ENCODE measurements around the gene MIA3.
A peak's percentile ranks its signal among the peaks of the same experiment; 100 is the strongest.
"Not testable (repeated sequence)": the region's sequence is repeated elsewhere in the genome, so short reads cannot be mapped to it uniquely, and the experiment has no call there.

The MIA3 gene

GRCh38 chr1:222665964-222666363 lies 48.1 kb downstream of the MIA3 start:
- no peak for DNase-seq

- DNase-seq = not testable (repeated sequence)
These were observed 50.3 kb downstream of the MIA3 start for GRCh38 chr1:222668184-222668583.

GRCh38 chr1:222669107-222669506 lies 51.2 kb downstream of the MIA3 start:
- not testable (repeated sequence) for DNase-seq

- DNase-seq = no peak
These were observed 52.2 kb downstream of the MIA3 start for GRCh38 chr1:222670110-222670509.

- no peak for DNase-seq
These were observed 62.2 kb downstream of the MIA3 start for GRCh38 chr1:222680080-222680479.

GRCh38 chr1:222691016-222691415 lies 73.1 kb downstream of the MIA3 start:
- DNase-seq = no peak

GRCh38 chr1:222694927-222695326 lies 77.0 kb downstream of the MIA3 start:
- no peak for DNase-seq

GRCh38 chr1:222696741-222697140 lies 78.8 kb downstream of the MIA3 start:
- DNase-seq = no peak

GRCh38 chr1:222697203-222697602 lies 79.3 kb downstream of the MIA3 start:
- no peak for DNase-seq

GRCh38 chr1:222697826-222698225 lies 79.9 kb downstream of the MIA3 start:
- no peak for DNase-seq

GRCh38 chr1:222702210-222702609 lies 84.3 kb downstream of the MIA3 start:
- DNase-seq = no peak

- DNase-seq = no peak
These were observed 86.4 kb downstream of the MIA3 start for GRCh38 chr1:222704260-222704659.

- DNase-seq = no peak
These were observed 88.9 kb downstream of the MIA3 start for GRCh38 chr1:222706815-222707214.

GRCh38 chr1:222709700-222710153 lies 91.8 kb downstream of the MIA3 start:
- DNase-seq = no peak

- DNase-seq = peak; percentile 23
These were observed 93.7 kb downstream of the MIA3 start for GRCh38 chr1:222711319-222712252.

- peak; percentile 82 for DNase-seq
These were observed 94.6 kb downstream of the MIA3 start, which contains the start of the genes AIDA and BROX for GRCh38 chr1:222712253-222713090. Gene AIDA (minus strand): TSS chr1:222712491. CDS start chr1:222712317, 174 bp downstream. Gene BROX (plus strand): TSS chr1:222712564. CDS start chr1:222715700, 3,136 bp downstream.

- peak; percentile 94 for DNase-seq
These were observed 95.4 kb downstream of the MIA3 start for GRCh38 chr1:222713091-222713961.

- no peak for DNase-seq
These were observed 98.5 kb downstream of the MIA3 start for GRCh38 chr1:222716393-222716792.
